PC-3 (cell line): Measurements from ENCODE around the gene GRK1. TPM values are rescaled to one million over a fixed set of nuclear protein-coding genes. Genes with fewer than 3 reads are reported as not detected.

ENCODE experiments used
- ATAC-seq: fragments of 200-7000 bp; cut with Tn5 transposase; 2 replicates; pipeline ENCODE4 v1.9.1; 2020; ENCODE audit warnings: mild to moderate bottlenecking, moderate library complexity
- BruUV-seq: library from RNA; stranded (reverse); fragments of 400-500 nt; replicated peaks from 2 replicates; lab custom pipeline; 2021; lab: Mats Ljungman, UMichigan
- CTCF ChIA-PET: fragments of 300-600 bp; sonication (Branson Sonifier 250); formaldehyde crosslinking; loops from one replicate; lab custom pipeline; 2022; ENCODE audit warnings: antibody characterized with exemption; lab: Charles Lee
- POLR2A ChIA-PET: fragments of 300-600 bp; sonication (Branson Sonifier 250); formaldehyde crosslinking; loops from one replicate; lab custom pipeline; 2022; ENCODE audit warnings: antibody characterized with exemption; ENCODE audit not compliant: unreplicated experiment; lab: Charles Lee
- DNase-seq: peaks from one replicate; pipeline ENCODE4 v3.0.0-alpha.2; 2015
- H2AFZ ChIP-seq: fragments of 300-600 bp; sonication (generic); 2 replicates; pipeline ENCODE4 v1.6.0; 2016; ENCODE audit warnings: antibody characterized with exemption, low read length
- H3F3A ChIP-seq: fragments of 300-600 bp; sonication (generic); one replicate; pipeline ENCODE4 v1.6.0; 2017; ENCODE audit warnings: antibody characterized with exemption, low read length, control low read depth, mild to moderate bottlenecking; ENCODE audit not compliant: unreplicated experiment
- H3K27ac ChIP-seq: fragments of 300-600 bp; sonication (generic); 2 replicates; pipeline ENCODE4 v1.5.1; 2016; ENCODE audit warnings: mild to moderate bottlenecking, low read length
- H3K27me3 ChIP-seq: fragments of 300-600 bp; sonication (generic); 2 replicates; pipeline ENCODE4 v1.6.1; 2016; ENCODE audit warnings: low read length, mixed read lengths
- H3K36me3 ChIP-seq: fragments of 300-600 bp; sonication (generic); 2 replicates; pipeline ENCODE4 v1.6.1; 2016; ENCODE audit warnings: low read depth, mixed run types, low read length, mixed read lengths
- H3K4me1 ChIP-seq: fragments of 300-600 bp; sonication (generic); 2 replicates; pipeline ENCODE4 v1.5.1; 2016; ENCODE audit warnings: low read length; ENCODE audit not compliant: insufficient read depth
- H3K4me2 ChIP-seq: fragments of 300-600 bp; sonication (generic); 2 replicates; pipeline ENCODE4 v1.6.0; 2016; ENCODE audit warnings: low read length
- H3K4me3 ChIP-seq: fragments of 300-600 bp; sonication (generic); 2 replicates; pipeline ENCODE4 v1.5.1; 2016; ENCODE audit warnings: mild to moderate bottlenecking, low read length, mixed read lengths
- H3K79me2 ChIP-seq: fragments of 300-600 bp; sonication (generic); 2 replicates; pipeline ENCODE4 v1.6.1; 2017; ENCODE audit warnings: low read length, mixed read lengths
- H3K9ac ChIP-seq: fragments of 300-600 bp; sonication (generic); 2 replicates; pipeline ENCODE4 v1.6.0; 2016; ENCODE audit warnings: mild to moderate bottlenecking, low read length
- H3K9me2 ChIP-seq: fragments of 300-600 bp; sonication (generic); replicated peaks from 2 replicates; pipeline ENCODE4 v1.6.1; 2016; ENCODE audit warnings: mixed run types, low read length, mixed read lengths
- H3K9me3 ChIP-seq: fragments of 300-600 bp; sonication (generic); 2 replicates; pipeline ENCODE4 v1.6.1; 2016; ENCODE audit warnings: low read length, mixed read lengths
- H4K20me1 ChIP-seq: fragments of 300-600 bp; sonication (generic); 2 replicates; pipeline ENCODE4 v1.6.1; 2016; ENCODE audit warnings: low read length, mixed read lengths
- EZH2 ChIP-seq: fragments of 300-600 bp; sonication (generic); IDR thresholded peaks from one replicate; pipeline ENCODE4 v1.6.1; 2017; ENCODE audit warnings: antibody characterized with exemption, mild to moderate bottlenecking, low read length; ENCODE audit not compliant: unreplicated experiment
- EZH2phosphoT487 ChIP-seq: fragments of 300-600 bp; sonication (generic); IDR thresholded peaks from 2 replicates; pipeline ENCODE4 v1.6.1; 2018; ENCODE audit warnings: mild to moderate bottlenecking, antibody characterized with exemption, low read length, borderline replicate concordance
- intact Hi-C: fragments of 100-400 bp; cut with micrococcal nuclease; formaldehyde crosslinking; loops from 2 replicates; pipeline ENCODE4 v1.9.0; 2023
- total RNA-seq: library from RNA; depleted of rRNA; stranded (reverse); fragments of >200 nt; gene quantifications from 2 replicates; pipeline ENCODE4 v1.2.3, GENCODE V29; 2014
- TF ChIP-seq, protein P1 (sequence below): fragments of 300-600 bp; sonication (generic); conservative IDR thresholded peaks from 2 replicates; pipeline ENCODE4 v1.5.1; 2017; ENCODE audit warnings: antibody characterized with exemption, low read depth, mild to moderate bottlenecking, low read length

Gene GRK1
- total RNA-seq, 1 experiment from 2014 or later = not detected

DNA sequence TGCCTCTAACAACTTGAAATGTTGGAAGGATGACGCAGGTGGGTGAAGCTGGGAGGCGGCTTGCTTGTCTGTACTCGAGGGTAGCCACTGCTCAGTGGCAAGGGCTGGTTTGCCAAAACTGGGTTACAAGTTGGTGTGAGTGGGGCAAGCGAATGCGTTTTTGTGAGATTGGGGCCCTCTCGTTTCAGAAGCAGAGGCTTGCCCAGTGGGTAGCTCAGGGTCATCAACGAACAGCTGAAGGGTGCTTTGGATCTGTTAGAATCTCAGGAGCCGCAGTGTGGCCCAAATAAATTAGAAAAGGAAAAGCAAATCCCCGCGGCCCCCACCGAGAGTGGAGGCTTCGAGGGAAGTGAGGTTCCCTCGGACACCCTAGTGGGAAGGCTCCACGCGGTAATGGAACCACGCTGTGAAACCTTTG is 16.3 kb upstream of the GRK1 start:
- Histone ChIP-seq H3K27ac (no peak overlapping the region), H3K27me3 (no peaks in the 10 kb centered on the region), H4K20me1 (no peaks in the 10 kb centered on the region), H3K79me2 (no peaks in the 10 kb centered on the region), H3K9me3 (no peaks in the 10 kb centered on the region), H2AFZ (no peak overlapping the region), H3F3A (no peaks in the 10 kb centered on the region), H3K4me3 (no peak overlapping the region), H3K36me3 (no peaks in the 10 kb centered on the region), H3K4me1 (peaks cover 16% of the 10 kb centered on the region; the same call in 1 of the 2 replicates), H3K9ac (no peak overlapping the region), H3K4me2 (no peak overlapping the region), H3K9me2 (no peaks in the 10 kb centered on the region)
- ChIA-PET CTCF (no interaction called here), POLR2A (no interaction called here)
- BruUV-seq = no TSS peak
- no peak for DNase-seq
- TF ChIP-seq EZH2 (no peak), EZH2phosphoT487 (no peak)
- TF ChIP-seq, protein P1, sequence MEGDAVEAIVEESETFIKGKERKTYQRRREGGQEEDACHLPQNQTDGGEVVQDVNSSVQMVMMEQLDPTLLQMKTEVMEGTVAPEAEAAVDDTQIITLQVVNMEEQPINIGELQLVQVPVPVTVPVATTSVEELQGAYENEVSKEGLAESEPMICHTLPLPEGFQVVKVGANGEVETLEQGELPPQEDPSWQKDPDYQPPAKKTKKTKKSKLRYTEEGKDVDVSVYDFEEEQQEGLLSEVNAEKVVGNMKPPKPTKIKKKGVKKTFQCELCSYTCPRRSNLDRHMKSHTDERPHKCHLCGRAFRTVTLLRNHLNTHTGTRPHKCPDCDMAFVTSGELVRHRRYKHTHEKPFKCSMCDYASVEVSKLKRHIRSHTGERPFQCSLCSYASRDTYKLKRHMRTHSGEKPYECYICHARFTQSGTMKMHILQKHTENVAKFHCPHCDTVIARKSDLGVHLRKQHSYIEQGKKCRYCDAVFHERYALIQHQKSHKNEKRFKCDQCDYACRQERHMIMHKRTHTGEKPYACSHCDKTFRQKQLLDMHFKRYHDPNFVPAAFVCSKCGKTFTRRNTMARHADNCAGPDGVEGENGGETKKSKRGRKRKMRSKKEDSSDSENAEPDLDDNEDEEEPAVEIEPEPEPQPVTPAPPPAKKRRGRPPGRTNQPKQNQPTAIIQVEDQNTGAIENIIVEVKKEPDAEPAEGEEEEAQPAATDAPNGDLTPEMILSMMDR = no peak
- intact Hi-C loops = no loop called here
- ATAC-seq = no peak

DNA sequence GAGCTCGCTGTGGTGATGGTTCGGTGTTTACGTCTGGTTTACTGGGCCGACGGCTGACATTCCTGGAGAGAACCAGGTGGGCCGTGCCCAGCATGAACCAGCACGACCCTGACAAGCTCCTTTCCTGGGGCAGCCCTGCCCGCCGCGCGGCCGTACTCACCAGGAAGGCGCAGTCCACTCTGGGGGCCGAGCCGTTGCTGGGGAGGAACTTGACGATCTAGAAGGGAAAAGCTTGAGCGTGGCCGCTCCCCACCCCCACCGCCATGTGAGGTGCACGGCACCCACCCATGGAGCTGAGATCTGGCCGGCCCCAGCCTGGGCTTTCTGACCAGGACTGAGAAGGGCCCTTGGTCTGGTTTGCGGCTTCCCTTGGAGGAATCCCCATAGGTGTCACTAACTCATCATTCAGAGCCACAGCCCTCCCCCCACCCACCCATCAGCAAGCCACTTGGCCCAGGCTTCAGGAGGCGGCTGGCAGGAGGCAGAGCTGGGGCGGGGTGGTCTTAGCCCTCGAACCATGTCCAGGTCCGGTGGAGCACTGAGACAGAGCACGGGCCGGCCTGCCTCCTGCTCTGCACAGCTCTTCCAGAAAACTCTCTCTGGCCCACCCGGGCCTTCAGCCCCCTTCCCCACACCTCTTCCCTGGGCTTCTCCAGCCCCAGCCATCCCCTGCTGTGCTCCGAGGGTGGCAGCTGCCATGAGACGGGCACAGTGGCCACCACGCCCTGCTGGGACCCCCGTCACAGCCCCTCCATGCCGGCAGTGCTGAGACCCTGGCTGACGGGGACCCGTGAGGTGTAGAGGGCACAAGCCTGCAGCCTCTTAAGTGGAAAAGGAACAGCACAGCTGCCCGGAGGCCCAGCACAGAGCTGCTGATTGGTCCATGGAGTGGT is 15.3 kb upstream of the GRK1 start:
- peaks cover 16% of the 10 kb centered on the region; the same call in 1 of the 2 replicates for H3K4me1 ChIP-seq
- no peaks in the 10 kb centered on the region for H4K20me1 ChIP-seq
- no peak overlapping the region for H3K4me3 ChIP-seq
- no peak for DNase-seq
- no peak for ATAC-seq
- ChIA-PET POLR2A (no interaction called here), CTCF (no interaction called here)
- H3K9me2 ChIP-seq = no peaks in the 10 kb centered on the region
- H3K9ac ChIP-seq = no peak overlapping the region
- H3K27me3 ChIP-seq = no peaks in the 10 kb centered on the region
- H3K4me2 ChIP-seq = no peak overlapping the region
- intact Hi-C loops = no loop called here
- no peak overlapping the region for H2AFZ ChIP-seq
- H3F3A ChIP-seq = no peaks in the 10 kb centered on the region
- BruUV-seq = no TSS peak
- H3K79me2 ChIP-seq = no peaks in the 10 kb centered on the region
- no peak for TF ChIP-seq EZH2
- TF ChIP-seq EZH2phosphoT487 = no peak
- TF ChIP-seq, protein P1 = no peak
- H3K27ac ChIP-seq = no peak overlapping the region
- H3K9me3 ChIP-seq = no peaks in the 10 kb centered on the region
- H3K36me3 ChIP-seq = no peaks in the 10 kb centered on the region
